Fibroblast of skin of left biceps (primary cell): ENCODE measurements around the gene WDPCP.
"Not testable (repeated sequence)": the region's sequence is repeated elsewhere in the genome, so short reads cannot be mapped to it uniquely, and the experiment has no call there.

Experiments used
- DNase-seq, 2 experiments: peaks; one replicate each; pipeline ENCODE4 v3.0.0-alpha.2; 2013; ENCODE audit warnings: low read depth in 2 of 2

Gene WDPCP

GRCh38 chr2:63446658-63447057 lies 141.6 kb downstream of the WDPCP start:
- DNase-seq, result no peak

GRCh38 chr2:63444565-63445288 lies 143.6 kb downstream of the WDPCP start:
- no peak for DNase-seq

- no peak for DNase-seq
Measured at GRCh38 chr2:63440612-63441011, 147.7 kb downstream of the WDPCP start.

GRCh38 chr2:63438181-63438580 lies 150.1 kb downstream of the WDPCP start:
- no peak for DNase-seq

- DNase-seq, result no peak
Measured at GRCh38 chr2:63436488-63436887, 151.8 kb downstream of the WDPCP start.

- DNase-seq, result no peak
Measured at GRCh38 chr2:63435070-63435469, 153.2 kb downstream of the WDPCP start.

GRCh38 chr2:63434024-63435001 lies 154.0 kb downstream of the WDPCP start:
- no peak for DNase-seq

GRCh38 chr2:63432373-63432772 lies 155.9 kb downstream of the WDPCP start:
- no peak for DNase-seq

- DNase-seq, result peak in 1 of 2 experiments; percentile 12
Measured at GRCh38 chr2:63425606-63426005, 162.7 kb downstream of the WDPCP start.

- no peak for DNase-seq
Measured at GRCh38 chr2:63425079-63425416, 163.2 kb downstream of the WDPCP start.

GRCh38 chr2:63424329-63425078 lies 163.8 kb downstream of the WDPCP start:
- DNase-seq, result no peak

- DNase-seq, result no peak
Measured at GRCh38 chr2:63422556-63422955, 165.7 kb downstream of the WDPCP start.

- DNase-seq, result no peak
Measured at GRCh38 chr2:63408530-63408929, 179.7 kb downstream of the WDPCP start.

- no peak for DNase-seq
Measured at GRCh38 chr2:63406641-63407040, 181.6 kb downstream of the WDPCP start.

GRCh38 chr2:63403820-63404219 lies 184.5 kb downstream of the WDPCP start:
- no peak for DNase-seq

- DNase-seq, result not testable (repeated sequence)
Measured at GRCh38 chr2:63402889-63403288, 185.4 kb downstream of the WDPCP start.

- DNase-seq, result no peak
Measured at GRCh38 chr2:63399156-63399555, 189.1 kb downstream of the WDPCP start.

GRCh38 chr2:63379451-63379850 lies 208.8 kb downstream of the WDPCP start:
- no peak for DNase-seq

GRCh38 chr2:63378589-63378988 lies 209.7 kb downstream of the WDPCP start:
- DNase-seq, result no peak

- DNase-seq, result no peak
Measured at GRCh38 chr2:63374341-63374740, 213.9 kb downstream of the WDPCP start.

GRCh38 chr2:63372549-63372948 lies 215.7 kb downstream of the WDPCP start:
- no peak for DNase-seq

- DNase-seq, result no peak
Measured at GRCh38 chr2:63369146-63369545, 219.1 kb downstream of the WDPCP start.
